Activated naive CD8-positive, alpha-beta T cell (primary cell): ENCODE data around the gene CFAP74.

ENCODE experiments used
- H3K27ac Mint-ChIP-seq: one replicate; pipeline ENCODE4 v1.8.0; 2021; ENCODE audit warnings: mixed read lengths
- H3K27me3 Mint-ChIP-seq: one replicate; pipeline ENCODE4 v1.8.0; 2021; ENCODE audit warnings: mixed read lengths
- H3K36me3 Mint-ChIP-seq: one replicate; pipeline ENCODE4 v1.8.0; 2021; ENCODE audit warnings: mixed read lengths
- H3K4me1 Mint-ChIP-seq: one replicate; pipeline ENCODE4 v1.8.0; 2021; ENCODE audit warnings: low read depth, mixed read lengths
- H3K4me3 Mint-ChIP-seq: one replicate; pipeline ENCODE4 v1.8.0; 2021; ENCODE audit warnings: mild to moderate bottlenecking, mixed read lengths
- H3K9me3 Mint-ChIP-seq: one replicate; pipeline ENCODE4 v1.8.0; 2021; ENCODE audit warnings: low read depth, mixed read lengths

Gene CFAP74

GRCh38 chr1:2003541-2004131, at the start of gene CFAP74:
CFAP74 (minus strand) TSS chr1:2003786; CDS start chr1:1990956, 12,830 bp downstream.
- no peak within 1 kb of the TSS for H3K4me3 Mint-ChIP-seq
- H3K9me3 Mint-ChIP-seq = no peaks in the 10 kb centered on the region
- H3K4me1 Mint-ChIP-seq = peaks cover 1% of the 10 kb centered on the region
- no peak within 1 kb of the TSS for H3K27ac Mint-ChIP-seq
- no peaks in the 10 kb centered on the region for H3K36me3 Mint-ChIP-seq
- H3K27me3 Mint-ChIP-seq = peaks cover 17% of the 10 kb centered on the region

- H3K36me3 Mint-ChIP-seq = no peaks in the 10 kb centered on the region
- no peaks in the 10 kb centered on the region for H3K27me3 Mint-ChIP-seq
- H3K4me1 Mint-ChIP-seq = peaks cover 17% of the 10 kb centered on the region
- no peak overlapping the region for H3K27ac Mint-ChIP-seq
- no peaks in the 10 kb centered on the region for H3K9me3 Mint-ChIP-seq
- no peak overlapping the region for H3K4me3 Mint-ChIP-seq
Measured at GRCh38 chr1:2053217-2053616, 49.6 kb upstream of the CFAP74 start.

- Mint-ChIP-seq H3K27me3 (no peaks in the 10 kb centered on the region), H3K27ac (no peak overlapping the region), H3K4me3 (peak overlapping the region; percentile 42), H3K4me1 (peaks cover 18% of the 10 kb centered on the region), H3K9me3 (no peaks in the 10 kb centered on the region), H3K36me3 (no peaks in the 10 kb centered on the region)
Measured at GRCh38 chr1:2052756-2053155, 49.2 kb upstream of the CFAP74 start.

- Mint-ChIP-seq H3K27me3 (no peaks in the 10 kb centered on the region), H3K27ac (no peak overlapping the region), H3K4me1 (peaks cover 18% of the 10 kb centered on the region), H3K36me3 (no peaks in the 10 kb centered on the region), H3K4me3 (peak overlapping the region; percentile 76), H3K9me3 (no peaks in the 10 kb centered on the region)
Measured at GRCh38 chr1:2052054-2052679, 48.6 kb upstream of the CFAP74 start.

GRCh38 chr1:2050793-2051682, 47.5 kb upstream of the CFAP74 start:
- Mint-ChIP-seq H3K4me1 (peaks cover 18% of the 10 kb centered on the region), H3K4me3 (peak overlapping the region; percentile 76), H3K27me3 (no peaks in the 10 kb centered on the region), H3K27ac (no peak overlapping the region), H3K9me3 (no peaks in the 10 kb centered on the region), H3K36me3 (no peaks in the 10 kb centered on the region)

GRCh38 chr1:2050461-2050792, 46.8 kb upstream of the CFAP74 start:
- H3K27me3 Mint-ChIP-seq = no peaks in the 10 kb centered on the region
- no peaks in the 10 kb centered on the region for H3K9me3 Mint-ChIP-seq
- no peak overlapping the region for H3K27ac Mint-ChIP-seq
- no peaks in the 10 kb centered on the region for H3K36me3 Mint-ChIP-seq
- H3K4me3 Mint-ChIP-seq = peak overlapping the region; percentile 76
- H3K4me1 Mint-ChIP-seq = peaks cover 24% of the 10 kb centered on the region

GRCh38 chr1:2049718-2050431, 46.3 kb upstream of the CFAP74 start, which contains the start of gene PRKCZ:
PRKCZ (plus strand) TSS chr1:2050411; CDS start chr1:2050631, 220 bp downstream.
- H3K27ac Mint-ChIP-seq = no peak within 1 kb of the TSS
- peak within 1 kb of the TSS; percentile 80 for H3K4me3 Mint-ChIP-seq
- H3K27me3 Mint-ChIP-seq = no peaks in the 10 kb centered on the region
- H3K4me1 Mint-ChIP-seq = peaks cover 28% of the 10 kb centered on the region
- no peaks in the 10 kb centered on the region for H3K9me3 Mint-ChIP-seq
- H3K36me3 Mint-ChIP-seq = no peaks in the 10 kb centered on the region

GRCh38 chr1:2049225-2049717, 45.7 kb upstream of the CFAP74 start:
- no peaks in the 10 kb centered on the region for H3K36me3 Mint-ChIP-seq
- H3K9me3 Mint-ChIP-seq = no peaks in the 10 kb centered on the region
- H3K27ac Mint-ChIP-seq = no peak overlapping the region

GRCh38 chr1:2047749-2048729, 44.5 kb upstream of the CFAP74 start:
- Mint-ChIP-seq H3K4me1 (peaks cover 32% of the 10 kb centered on the region), H3K4me3 (peak overlapping the region; percentile 60), H3K36me3 (no peaks in the 10 kb centered on the region), H3K9me3 (no peaks in the 10 kb centered on the region), H3K27ac (no peak overlapping the region), H3K27me3 (no peaks in the 10 kb centered on the region)

More at GRCh38 chr1:2049225-2049717, 45.7 kb upstream of the CFAP74 start:
- Mint-ChIP-seq H3K4me1 (peaks cover 28% of the 10 kb centered on the region), H3K4me3 (peak overlapping the region; percentile 80), H3K27me3 (no peaks in the 10 kb centered on the region)

GRCh38 chr1:2046953-2047748, 43.6 kb upstream of the CFAP74 start:
- Mint-ChIP-seq H3K27me3 (no peaks in the 10 kb centered on the region), H3K4me3 (no peak overlapping the region), H3K27ac (no peak overlapping the region), H3K4me1 (peaks cover 29% of the 10 kb centered on the region), H3K9me3 (no peaks in the 10 kb centered on the region), H3K36me3 (no peaks in the 10 kb centered on the region)

GRCh38 chr1:2046174-2046917, 42.8 kb upstream of the CFAP74 start:
- H3K27me3 Mint-ChIP-seq = no peaks in the 10 kb centered on the region
- H3K9me3 Mint-ChIP-seq = no peaks in the 10 kb centered on the region
- no peak overlapping the region for H3K4me3 Mint-ChIP-seq
- peaks cover 25% of the 10 kb centered on the region for H3K4me1 Mint-ChIP-seq
- H3K27ac Mint-ChIP-seq = no peak overlapping the region
- H3K36me3 Mint-ChIP-seq = no peaks in the 10 kb centered on the region

- Mint-ChIP-seq H3K27me3 (no peaks in the 10 kb centered on the region), H3K4me3 (peak overlapping the region; percentile 66), H3K36me3 (no peaks in the 10 kb centered on the region), H3K27ac (peak overlapping the region; percentile 77), H3K4me1 (peaks cover 25% of the 10 kb centered on the region), H3K9me3 (no peaks in the 10 kb centered on the region)
Measured at GRCh38 chr1:2045468-2046173, 42.0 kb upstream of the CFAP74 start.
